ENCODE results near the gene MVD. TPM values are rescaled to one million over a fixed set of nuclear protein-coding genes. Genes with fewer than 3 reads are reported as not detected.

The MVD gene
- total and polyA plus RNA-seq, 2 of the 13 experiments (the other 11 are each of a cell fraction or from before 2014, with no cell fraction given), result 28.1 to 187 TPM

- TF ChIP-seq ZNF251 (CRISPR knock-in tag; IDR thresholded peaks at IDR 0.05) (no peak), ZNF260 (CRISPR knock-in tag; IDR thresholded peaks at IDR 0.05; ENCODE audit: borderline replicate concordance, low read depth) (no peak), XRCC5 (optimal IDR thresholded peaks at IDR 0.05; ENCODE audit: low read length) (peak; percentile 81), ZBTB10 (CRISPR knock-in tag; IDR thresholded peaks at IDR 0.05; ENCODE audit: borderline replicate concordance) (0 out of 2 replicates have a peak, but pooled peaks have one; percentile 62), ZBTB46 (CRISPR knock-in tag; IDR thresholded peaks at IDR 0.05; ENCODE audit: borderline replicate concordance) (no peak), BATF2 (CRISPR knock-in tag; IDR thresholded peaks at IDR 0.05) (no peak), ZNF547 (CRISPR knock-in tag; IDR thresholded peaks at IDR 0.05) (peak; percentile 88), ZNF619 (CRISPR knock-in tag; IDR thresholded peaks at IDR 0.05) (no peak), JDP2 (CRISPR knock-in tag; IDR thresholded peaks at IDR 0.05; ENCODE audit: borderline replicate concordance) (no peak), TGIF2 (CRISPR knock-in tag; IDR thresholded peaks at IDR 0.05) (peak; percentile 100), DMAP1 (CRISPR knock-in tag; IDR thresholded peaks at IDR 0.05) (peak; percentile 63), KDM5B (CRISPR knock-in tag; IDR thresholded peaks at IDR 0.05; ENCODE audit: borderline replicate concordance) (peak; percentile 80), RBM39 (IDR thresholded peaks at IDR 0.05; ENCODE audit: low read depth, low read length, poor library complexity, severe bottlenecking) (no peak), ZNF878 (CRISPR knock-in tag; IDR thresholded peaks at IDR 0.05) (no peak; the same call in 1 of the 2 replicates), ASH2L (IDR thresholded peaks at IDR 0.05; ENCODE audit: insufficient read length, low read depth, low read length) (peak; percentile 84), HBP1 (CRISPR knock-in tag; IDR thresholded peaks at IDR 0.05; ENCODE audit: low read depth) (peak; percentile 97), ZXDC (CRISPR knock-in tag; IDR thresholded peaks at IDR 0.05) (peak; percentile 74; the same call in 1 of the 2 replicates), SRSF1 (optimal IDR thresholded peaks at IDR 0.05; ENCODE audit: low read depth, low read length) (no peak), MAFK (conservative IDR thresholded peaks at IDR 0.05 in 1 of 2, IDR thresholded peaks at IDR 0.05 in 1 of 2; ENCODE audit: low read length in 2 of 2) (peak in 1 of 2 experiments; percentile 39; a peak in 1 of 4 replicates)
Measured at GRCh38 chr16:88706229-88706964, 43.5 kb upstream of the MVD start, which contains the start of the genes CTU2 and RNF166 (continued).

All from HepG2 (cell line).